ENCODE data around the gene DNAI2.

The DNAI2 gene, protein sequence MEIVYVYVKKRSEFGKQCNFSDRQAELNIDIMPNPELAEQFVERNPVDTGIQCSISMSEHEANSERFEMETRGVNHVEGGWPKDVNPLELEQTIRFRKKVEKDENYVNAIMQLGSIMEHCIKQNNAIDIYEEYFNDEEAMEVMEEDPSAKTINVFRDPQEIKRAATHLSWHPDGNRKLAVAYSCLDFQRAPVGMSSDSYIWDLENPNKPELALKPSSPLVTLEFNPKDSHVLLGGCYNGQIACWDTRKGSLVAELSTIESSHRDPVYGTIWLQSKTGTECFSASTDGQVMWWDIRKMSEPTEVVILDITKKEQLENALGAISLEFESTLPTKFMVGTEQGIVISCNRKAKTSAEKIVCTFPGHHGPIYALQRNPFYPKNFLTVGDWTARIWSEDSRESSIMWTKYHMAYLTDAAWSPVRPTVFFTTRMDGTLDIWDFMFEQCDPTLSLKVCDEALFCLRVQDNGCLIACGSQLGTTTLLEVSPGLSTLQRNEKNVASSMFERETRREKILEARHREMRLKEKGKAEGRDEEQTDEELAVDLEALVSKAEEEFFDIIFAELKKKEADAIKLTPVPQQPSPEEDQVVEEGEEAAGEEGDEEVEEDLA

DNA sequence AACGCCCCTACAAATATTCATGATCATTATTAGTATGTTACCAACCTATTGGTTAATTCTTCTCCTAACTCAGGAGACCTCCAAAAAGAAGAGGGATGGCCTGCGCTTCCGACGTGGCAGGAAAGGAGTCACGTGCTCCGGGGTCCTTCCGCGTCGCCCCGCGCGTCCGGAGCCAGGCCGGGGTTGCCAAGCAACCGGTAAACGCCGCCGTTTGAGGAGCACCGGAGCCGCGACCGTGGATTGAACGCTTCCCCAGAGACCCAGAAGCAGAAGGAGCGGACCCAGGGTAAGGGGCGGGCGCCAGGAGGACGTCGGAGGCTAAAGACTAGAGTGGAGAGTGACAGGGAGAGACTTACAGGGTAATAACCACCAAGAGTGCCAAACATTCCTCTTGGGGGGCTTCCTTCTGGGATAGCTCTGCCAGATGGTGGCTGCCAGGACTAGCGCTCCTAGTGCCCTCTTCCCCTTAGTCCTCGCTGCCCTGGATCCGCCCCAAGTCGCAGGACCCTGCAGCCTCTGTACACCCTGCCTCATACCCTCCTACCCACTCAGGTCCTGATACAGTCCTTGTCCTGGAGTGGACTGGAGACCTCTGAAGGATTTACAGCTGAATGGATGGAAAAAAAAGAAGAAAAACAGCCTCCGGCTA lies at the start of gene DNAI2:
TSS of gene DNAI2 (plus strand) at position 175 of the 649 bp plus-strand sequence. CDS start 7,584 bp downstream, outside the sequence.
- peak; percentile 48 for DNase-seq

DNA sequence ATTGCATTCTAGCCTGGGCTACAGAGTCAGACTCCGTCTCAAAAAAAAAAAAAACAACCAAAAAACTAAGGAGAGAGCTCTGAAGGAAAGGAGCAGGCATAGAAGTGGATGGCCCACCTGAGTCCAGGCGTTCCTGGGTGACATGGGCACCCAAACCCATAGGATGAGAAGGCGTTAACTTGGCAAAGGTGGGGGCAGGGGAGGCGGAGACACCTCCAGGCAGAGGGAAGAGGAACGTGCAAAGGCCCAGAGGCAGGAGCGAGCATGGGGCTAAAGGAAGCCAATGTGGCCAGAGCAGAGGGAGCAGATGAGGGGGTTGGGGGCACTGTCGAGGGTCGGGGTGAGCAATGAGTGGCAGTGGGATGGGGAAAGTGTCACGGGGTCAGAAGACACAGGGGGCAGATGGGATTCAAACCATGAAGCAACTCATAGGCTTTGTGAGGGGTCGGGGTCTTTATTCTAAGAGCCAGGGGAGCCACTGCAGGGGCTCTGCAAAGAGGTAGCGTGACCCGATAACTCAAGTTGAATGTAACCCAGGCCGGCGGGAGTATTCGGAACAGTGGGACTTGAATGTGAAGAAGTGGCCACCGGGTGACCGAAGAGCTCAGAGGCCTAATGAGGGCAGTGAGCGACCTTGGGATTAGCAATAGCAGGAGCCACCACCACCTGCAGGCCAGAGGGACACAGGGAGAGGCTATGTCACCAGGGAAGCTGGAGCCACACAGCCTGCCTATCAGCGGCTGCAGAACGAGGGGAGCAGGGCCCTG lies 48.9 kb upstream of the DNAI2 start:
- DNase-seq: no peak

DNA sequence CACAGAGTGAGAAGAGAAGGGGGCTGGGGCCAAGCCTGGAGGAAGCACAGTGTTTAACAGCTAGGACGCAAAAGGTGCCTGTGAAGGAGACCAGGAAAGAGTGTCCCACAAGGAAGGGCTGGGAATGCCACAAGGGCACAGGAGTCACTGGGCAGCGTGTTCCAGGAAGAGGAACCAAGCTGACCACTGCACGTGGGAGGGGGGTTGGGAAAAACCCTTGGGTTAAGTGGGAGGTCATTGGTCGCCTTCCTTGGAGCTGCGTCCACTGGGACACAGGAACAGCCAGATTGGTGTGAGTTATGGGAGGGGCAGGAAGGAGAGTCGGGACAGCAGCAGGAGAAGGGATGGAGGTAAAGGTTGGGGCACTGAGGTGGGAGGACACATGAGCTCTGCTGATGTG lies 47.8 kb upstream of the DNAI2 start:
- DNase-seq: no peak

DNA sequence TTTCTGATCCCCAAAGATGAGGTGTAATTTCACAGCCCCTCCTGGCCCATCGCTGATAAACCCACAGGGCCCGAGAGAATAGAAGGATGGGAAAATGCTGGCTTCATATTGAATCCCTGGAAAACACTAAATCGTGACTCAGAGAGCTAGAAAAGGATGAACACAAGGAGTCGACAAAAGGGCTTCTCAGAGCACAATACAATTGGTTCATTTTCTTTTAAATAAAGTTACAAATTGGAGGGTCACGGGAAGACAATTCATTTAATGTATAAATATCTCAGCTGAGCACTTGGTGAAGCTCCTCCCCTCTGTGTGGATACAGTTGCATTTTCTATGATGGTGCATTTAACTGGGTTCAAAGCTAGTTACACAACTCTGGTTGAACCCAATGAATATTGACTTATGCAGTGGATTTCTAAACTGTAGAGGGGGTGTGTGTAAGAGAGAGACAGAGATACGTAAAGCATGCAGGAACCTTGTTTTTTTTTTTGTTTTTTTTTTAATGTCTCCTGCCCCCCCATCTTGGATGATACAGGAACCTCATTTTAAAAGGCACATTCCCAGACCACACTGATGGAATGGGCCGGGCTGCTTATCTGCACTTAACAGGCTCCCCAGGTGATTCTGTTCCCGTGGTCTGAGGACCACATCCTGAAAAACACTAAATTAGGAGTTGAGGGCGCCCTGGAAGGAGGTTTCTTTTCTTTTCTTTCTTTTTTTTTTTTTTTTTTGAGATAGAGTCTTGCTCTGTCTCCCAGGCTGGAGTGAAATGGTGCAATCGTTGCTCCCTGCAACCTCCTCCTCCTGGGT lies 46.6 kb upstream of the DNAI2 start:
- DNase-seq: no peak

DNA sequence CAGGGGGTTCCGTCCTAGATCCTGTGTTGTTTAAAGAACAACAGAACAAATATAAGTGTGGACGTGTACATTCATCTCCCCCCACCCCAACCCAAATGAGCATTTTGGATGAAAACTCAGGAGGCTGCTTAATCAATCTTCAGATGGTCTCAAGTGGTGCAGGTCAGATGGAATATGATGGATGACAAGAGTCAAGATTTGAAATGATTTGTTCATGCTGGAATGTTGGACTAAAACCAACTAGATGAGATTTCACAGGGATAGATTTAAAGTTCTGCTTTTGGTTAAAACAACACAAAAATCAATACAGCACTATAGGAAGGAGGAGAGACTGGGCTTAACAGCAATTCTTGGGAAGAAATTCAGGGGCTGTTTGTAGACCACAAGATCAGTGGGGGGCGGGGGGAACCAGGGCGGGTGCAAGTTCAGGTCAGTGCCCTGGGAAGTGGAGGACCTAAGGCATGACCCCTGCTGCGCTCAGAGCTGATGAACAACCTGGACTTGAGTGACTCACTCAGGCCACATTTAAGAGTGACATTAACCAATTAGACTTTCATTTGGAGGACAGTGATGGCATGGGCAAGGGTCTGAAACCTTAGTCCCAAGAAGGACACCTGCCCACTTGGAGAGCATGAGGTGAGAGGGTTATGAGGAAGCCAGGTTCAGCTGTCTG lies 45.6 kb upstream of the DNAI2 start:
- no peak for DNase-seq

DNA sequence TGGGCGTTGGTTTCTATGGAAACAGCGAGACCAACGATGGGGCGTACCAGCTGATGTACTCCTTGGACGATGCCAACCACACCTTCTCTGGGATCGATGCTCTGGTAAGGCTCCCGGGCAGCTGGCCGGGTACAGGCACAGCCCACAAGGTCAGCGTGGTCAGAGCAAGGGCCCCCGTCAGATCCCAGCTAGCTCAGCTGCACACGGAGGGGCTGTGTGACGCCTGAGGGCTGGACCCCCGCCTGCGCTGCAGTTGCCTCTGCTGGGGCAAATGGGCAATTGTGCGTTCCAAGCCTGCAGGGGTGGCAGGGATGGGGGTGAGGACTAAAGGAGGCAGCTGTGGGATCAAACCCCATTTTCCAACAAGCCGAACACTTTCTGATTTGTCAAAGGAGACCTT lies 43.1 kb upstream of the DNAI2 start:
- no peak for DNase-seq

DNA sequence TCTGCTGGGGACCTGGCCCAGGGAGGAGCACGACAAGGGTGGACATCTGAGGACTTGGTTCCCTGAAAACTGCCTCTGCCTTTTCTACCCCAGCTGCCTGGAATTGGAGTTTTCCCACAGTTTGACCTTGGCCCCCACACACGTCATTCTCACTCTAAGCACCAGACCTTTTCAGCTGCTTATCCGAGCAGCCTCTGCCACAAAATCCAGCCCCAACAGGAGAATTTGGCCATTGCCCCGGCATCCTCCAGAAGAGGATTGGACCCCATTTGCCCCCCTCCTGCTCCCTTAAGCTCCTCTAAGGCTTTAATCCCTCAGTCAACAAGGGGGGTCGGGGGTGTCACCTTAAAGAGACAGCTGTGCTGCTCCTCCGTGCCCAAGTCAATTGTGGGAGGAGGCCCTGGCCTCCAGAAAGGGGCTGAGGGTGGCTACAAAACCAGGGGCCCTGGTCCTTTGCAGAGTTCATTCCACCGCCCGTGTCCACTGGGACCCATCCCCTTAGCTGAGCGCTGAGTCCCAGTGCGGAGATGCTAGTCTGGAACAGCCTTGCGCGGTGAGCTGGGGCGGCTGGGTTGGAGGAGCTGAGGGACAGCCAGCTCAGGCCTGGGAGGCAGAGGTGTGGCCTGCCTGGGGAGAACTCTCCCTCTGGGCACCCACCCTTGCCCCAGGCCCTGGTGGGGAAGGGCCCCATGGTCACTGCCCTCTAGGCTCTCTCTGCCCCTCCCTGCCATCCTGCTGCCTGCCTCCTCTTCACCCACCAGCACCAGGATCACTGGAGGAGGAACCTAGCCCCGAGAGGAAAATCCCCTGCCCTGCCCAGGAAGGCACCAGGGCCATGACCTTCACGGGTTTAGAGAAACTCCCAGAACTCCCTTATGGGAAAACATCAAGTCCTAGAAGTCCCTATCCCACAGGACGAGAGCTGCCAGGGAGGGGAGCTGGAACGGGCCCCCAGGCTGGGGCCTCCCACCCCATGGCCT lies 41.8 kb upstream of the DNAI2 start:
- DNase-seq: no peak

DNA sequence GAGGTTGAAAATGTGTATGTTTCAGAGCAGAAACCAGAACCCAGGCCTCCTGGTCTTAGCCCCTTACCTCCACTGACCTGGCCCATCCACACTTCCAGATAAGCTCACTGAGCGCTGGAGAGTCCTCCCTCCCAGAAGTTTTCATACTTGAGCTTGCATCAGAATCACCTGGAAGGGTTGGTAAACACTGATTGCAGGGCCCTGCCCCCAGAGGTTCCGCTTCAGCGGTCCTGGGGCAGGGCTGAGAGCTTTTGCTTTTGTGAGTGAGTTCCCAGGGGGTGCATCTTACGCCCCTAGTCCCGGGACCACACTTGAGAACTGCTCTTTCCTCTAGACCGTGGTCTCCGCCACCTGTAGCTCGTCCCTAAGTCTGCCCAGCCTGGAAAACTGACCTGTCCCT lies 40.1 kb upstream of the DNAI2 start:
- DNase-seq: no peak

DNA sequence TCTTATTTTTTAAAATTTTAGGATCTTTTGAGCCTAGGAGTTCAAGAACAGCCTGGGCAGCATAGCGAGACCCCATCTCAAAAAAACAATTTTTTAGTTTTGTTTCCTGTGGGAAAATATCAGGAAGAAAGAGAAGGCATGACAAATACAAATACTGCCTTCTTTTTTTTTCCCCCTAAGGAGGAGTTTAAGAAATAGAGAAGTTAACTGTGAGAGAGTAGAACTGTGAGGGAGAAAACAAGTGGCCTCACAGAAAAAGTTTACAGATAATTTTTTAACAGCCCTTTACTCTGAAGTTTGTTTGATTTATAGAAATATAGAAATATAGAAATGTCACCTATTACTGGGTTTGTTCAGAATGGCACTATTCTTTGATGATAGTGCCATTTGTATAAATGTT lies 39.5 kb upstream of the DNAI2 start:
- peak; percentile 49 for DNase-seq

DNA sequence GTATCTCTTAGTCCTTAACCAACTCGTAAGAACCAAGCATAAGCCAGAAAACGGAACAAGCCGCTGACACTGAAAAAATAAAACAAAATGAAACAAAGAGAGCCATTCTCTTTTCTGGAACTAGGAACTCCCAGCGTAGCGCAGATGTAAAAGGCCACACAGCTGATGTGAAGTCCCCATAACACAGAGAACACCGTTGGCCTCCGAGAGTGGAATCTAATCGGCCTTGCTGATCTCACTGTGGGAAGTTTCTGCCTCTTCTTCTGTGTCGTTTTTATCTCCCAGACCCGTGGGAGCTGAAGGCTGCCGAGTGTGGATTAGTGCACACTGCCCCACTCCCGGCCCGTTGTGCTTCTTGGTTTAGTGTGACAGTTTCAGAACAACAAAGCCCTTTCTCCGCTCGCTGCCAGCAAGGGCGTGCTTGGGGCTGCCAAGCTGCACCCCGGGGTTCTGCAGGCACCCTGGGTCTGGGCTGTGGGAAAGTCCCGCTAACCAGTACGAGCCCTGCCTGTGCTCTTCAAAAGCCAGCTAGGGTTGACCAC lies 38.9 kb upstream of the DNAI2 start:
- DNase-seq: peak; percentile 62

DNA sequence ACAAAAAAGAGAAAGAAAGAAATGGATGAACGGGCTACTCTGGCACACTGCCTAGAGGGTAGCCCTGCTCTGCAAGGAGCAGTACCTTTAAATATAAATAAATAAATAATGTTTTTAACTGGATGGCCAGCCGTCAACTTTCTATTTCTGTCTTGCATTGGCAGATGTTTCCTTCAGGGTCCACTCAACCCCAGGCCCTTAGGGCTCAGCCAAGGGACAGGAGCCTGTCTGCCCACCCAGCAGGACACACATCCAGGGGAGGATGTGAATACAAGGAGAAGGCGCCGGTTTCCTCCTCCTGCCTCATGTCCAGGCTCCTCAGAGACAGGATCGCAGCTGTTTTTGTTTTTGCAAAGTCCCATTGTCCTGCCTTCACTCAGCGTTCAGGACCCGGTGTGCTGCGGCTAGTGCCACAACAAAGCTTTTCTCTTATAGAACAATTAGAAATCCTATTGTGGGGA lies 38.1 kb upstream of the DNAI2 start:
- no peak for DNase-seq

DNA sequence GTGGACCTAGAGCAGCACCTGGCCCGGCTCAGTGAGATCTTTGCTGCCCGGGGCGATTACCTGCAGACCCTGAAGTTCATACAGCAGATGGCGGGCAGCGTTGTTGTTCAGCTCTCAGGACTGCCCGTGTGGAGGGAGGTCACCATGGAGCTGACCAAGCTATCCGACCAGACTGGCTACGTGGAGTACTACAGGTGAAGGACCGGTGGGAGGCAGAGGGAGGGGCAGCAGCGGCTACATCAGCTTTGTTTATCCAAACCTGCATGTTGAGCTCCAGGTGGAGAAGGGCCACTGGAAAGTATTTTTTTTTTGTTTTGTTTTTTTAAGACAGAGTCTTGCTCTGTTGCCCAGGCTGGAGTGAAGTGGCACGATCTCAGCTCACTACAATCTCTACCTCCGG lies 36.7 kb upstream of the DNAI2 start:
- no peak for DNase-seq

DNA sequence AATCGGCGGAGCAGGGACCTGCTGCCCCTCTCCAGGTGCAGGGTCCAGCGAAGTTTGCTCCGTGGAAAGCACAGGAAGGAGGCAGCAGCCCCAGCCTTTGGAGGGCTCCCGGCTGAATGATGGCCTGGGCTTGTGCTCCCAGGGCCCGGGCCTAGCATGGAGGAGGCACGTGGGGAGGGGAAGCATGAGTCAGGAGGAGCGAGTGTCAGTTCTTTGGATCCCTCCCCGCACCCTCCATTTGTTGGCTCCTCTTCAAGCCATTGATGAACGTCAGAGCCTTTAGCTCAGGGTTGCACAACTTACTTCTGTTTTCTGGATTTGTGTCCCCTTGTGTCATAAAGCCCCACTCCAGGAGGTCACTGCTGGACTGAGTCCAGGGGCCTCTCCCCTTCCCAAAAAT lies 34.9 kb upstream of the DNAI2 start:
- DNase-seq: peak; percentile 29

DNA sequence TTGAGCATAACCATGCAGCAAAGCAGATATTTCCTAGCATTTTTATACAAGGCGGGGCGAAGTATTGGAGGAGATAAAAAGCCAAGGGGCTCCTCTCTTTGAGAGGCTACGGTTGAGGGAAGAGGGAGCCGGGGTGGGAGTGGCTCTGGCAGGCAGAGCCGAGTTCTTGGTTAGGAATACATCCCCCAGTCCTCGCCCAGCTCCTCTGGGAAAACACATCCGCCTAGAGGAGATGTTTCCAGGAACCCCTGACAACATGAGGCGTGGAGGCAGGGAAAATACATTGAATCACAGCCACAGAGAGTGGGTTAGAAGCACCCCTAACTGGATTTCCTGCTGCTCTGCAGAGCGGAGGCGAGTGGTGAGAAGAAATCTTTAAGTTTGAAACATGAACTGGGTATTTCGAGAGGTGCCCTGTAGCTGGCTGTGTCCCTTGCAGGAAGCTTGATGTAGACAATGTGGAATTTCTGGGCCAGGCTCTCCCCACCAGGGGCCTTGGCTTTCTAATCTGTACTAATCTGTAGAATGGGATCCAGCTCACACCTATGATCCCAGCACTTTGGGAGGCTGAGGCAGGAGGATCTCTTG lies 33.3 kb upstream of the DNAI2 start:
- no peak for DNase-seq

DNA sequence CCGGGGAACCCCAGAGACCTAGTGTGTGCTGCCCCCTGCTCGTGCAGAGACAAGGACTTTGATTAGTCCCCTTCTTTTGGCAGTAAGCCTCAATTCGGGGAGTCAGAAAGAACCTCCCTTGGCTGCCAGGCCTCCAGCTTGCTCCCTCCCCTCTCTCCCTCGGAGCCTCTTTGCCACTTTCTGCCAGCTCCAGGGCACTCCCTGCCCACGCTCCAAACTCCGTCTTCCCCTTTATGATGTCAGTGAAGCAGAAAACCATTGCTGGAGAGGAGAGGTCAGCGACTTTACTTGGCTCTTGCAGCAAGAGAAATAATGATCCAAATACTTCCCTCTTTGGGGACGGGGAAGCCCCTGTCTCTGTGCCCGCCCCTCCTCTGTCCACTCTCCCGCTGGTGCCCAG lies 32.6 kb upstream of the DNAI2 start:
- DNase-seq: no peak

DNA sequence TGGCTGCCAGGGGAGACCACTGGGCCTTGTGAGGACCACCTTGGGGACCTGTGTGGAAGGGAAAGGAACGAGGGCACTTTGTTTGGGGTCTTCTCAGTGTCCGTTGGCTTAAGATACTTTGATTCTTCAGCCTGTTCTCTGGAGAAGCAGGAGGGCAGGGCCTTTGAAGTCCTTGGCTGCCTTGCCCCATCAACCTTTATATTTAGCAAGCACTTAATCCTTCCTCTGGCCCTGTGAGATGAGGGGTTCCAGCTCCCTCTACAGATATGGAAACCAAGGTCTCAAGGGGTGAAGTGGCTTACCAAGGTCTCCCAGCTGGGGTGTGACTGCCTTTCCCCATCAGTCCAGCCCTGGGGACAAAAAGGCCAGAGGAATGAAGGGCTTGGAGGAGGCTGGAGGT lies 32.2 kb upstream of the DNAI2 start:
- DNase-seq: no peak

DNA sequence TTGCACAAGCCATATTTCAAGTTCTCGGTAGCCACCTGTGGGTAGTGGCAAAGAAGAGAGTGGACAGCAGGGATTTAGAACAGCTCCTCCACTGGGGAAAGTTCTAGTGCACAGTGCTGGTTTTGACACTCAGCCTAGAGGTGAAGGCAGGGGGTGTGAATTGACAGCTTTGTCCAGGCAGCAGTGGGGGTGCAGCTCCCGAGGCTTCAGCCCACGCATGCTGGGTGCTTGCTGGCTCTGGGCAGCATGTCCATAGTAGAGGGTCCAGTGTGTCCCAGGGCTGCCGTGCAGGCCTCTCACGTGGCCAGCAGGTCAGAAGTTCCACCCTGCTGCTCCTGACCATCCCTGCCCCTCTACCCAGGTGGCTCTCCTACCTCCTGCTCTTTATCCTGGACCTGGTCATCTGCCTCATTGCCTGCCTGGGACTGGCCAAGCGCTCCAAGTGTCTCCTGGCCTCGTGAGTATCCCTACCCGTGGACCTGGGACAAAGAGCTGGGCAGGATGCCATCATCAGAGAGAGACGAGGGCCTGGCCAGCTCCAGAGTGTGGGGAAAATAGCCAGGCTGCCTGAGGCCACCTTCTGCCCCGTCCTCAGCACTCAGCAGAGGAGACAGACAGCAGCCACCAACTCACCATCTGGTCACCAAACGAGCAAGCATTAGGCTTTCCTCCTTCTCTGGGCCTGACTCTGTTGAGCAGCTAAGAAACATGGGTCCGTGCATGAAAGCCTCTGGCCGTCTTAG lies 30.9 kb upstream of the DNAI2 start:
- DNase-seq: no peak

DNA sequence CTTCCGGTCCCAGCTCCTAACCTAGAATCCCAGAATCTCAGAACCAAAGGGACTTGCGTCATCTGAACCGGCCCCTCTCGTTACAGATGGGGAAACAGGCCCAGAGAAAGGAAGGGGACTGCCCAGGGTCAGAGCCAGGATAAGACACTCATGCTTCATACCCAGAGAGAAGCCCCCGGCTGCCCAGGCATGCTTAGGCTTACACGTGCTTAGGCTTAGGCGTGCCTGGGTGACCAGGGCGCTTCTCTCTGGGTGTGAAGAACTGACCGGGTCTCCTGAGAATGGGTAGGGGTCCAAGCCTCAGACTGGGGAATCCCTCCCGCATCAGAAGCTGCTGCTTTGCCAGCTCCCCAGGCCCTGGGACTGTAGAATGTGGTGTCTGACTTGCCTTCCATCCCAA lies 29.9 kb upstream of the DNAI2 start:
- DNase-seq: no peak

DNA sequence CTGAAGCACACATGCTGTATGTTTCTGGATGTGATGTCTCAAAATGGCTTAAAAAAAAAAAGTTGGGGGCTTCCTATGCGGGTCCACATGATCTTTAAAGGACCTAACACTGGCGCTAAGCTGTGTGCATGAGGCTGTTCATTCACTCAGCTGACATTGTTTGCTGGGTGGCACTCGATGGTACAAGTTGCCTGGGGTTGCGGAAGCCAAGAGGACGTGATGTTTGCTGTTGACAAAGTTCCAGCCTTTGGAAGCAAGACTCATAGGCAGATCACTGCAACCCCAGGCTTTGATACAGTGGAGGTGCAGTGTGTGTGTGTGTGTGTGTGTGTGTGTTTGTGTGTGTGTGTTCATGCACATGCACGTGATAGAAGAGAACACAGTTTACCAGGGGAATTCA lies 29.5 kb upstream of the DNAI2 start:
- no peak for DNase-seq
